HL-60 (cell line): Measurements from ENCODE around the gene KANK4.

Experiments used
- DNase-seq, 2 experiments: peaks; one replicate each; pipeline ENCODE4 v3.0.0-alpha.2; 2010 to 2020; ENCODE audit warnings: low read depth in 1 of 2, low spot score in 1 of 2
- H3K27ac ChIP-seq: fragments of 250-450 bp; sonication (Bioruptor Pico); replicated peaks from 2 replicates; pipeline ENCODE4 v1.5.1; 2020; ENCODE audit warnings: mild to moderate bottlenecking, moderate library complexity
- H3K27me3 ChIP-seq: fragments of 250-450 bp; sonication (Bioruptor Pico); 2 replicates; pipeline ENCODE4 v1.5.1; 2021; ENCODE audit warnings: mild to moderate bottlenecking, moderate library complexity; ENCODE audit not compliant: insufficient read depth, poor library complexity, severe bottlenecking
- H3K4me3 ChIP-seq: replicated peaks from 2 replicates; pipeline ENCODE4 v1.5.1; 2011; ENCODE audit warnings: mild to moderate bottlenecking, control low read depth, low read length; ENCODE audit not compliant: insufficient read depth
- GABPA ChIP-seq: IDR thresholded peaks from 2 replicates; pipeline ENCODE4 v1.6.1; 2012; ENCODE audit warnings: low read depth
- POLR2AphosphoS5 ChIP-seq: IDR thresholded peaks from 2 replicates; pipeline ENCODE4 v1.6.1; 2012; ENCODE audit warnings: low read depth
- SPI1 ChIP-seq: IDR thresholded peaks from 2 replicates; pipeline ENCODE4 v1.6.1; 2012; ENCODE audit warnings: low read depth, mild to moderate bottlenecking, borderline replicate concordance
- TF ChIP-seq, protein P1 (sequence below): IDR thresholded peaks from 2 replicates; pipeline ENCODE4 v1.6.1; 2012; ENCODE audit warnings: low read depth; ENCODE audit not compliant: insufficient replicate concordance
- TF ChIP-seq, protein P2 (sequence below): IDR thresholded peaks from one replicate; pipeline ENCODE4 v1.5.1; 2011; ENCODE audit warnings: low read length, control low read depth, inconsistent platforms; ENCODE audit not compliant: insufficient read depth

The KANK4 gene

DNA sequence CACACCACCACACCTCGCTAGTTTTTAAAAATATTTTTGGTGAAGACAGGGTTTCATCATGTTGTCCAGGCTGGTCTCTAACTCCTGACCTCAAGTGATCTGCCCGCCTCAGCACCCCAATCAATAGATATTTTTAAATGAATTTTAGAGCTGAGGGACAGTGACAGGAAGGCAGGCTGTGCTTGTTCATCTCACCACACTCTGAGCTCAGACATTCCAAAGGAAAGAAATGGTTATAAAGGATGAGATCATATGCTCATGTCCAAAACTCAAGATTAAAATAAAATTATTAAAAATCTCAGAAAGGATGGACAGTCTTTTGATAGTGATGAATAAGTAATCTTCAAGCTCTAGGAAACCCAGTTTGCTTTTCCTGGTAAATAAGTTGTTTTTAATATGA is 83.7 kb downstream of the KANK4 start:
- Histone ChIP-seq H3K27ac (no peak overlapping the region), H3K4me3 (no peak overlapping the region), H3K27me3 (no peaks in the 10 kb centered on the region)
- TF ChIP-seq GABPA: no peak
- TF ChIP-seq, protein P1, sequence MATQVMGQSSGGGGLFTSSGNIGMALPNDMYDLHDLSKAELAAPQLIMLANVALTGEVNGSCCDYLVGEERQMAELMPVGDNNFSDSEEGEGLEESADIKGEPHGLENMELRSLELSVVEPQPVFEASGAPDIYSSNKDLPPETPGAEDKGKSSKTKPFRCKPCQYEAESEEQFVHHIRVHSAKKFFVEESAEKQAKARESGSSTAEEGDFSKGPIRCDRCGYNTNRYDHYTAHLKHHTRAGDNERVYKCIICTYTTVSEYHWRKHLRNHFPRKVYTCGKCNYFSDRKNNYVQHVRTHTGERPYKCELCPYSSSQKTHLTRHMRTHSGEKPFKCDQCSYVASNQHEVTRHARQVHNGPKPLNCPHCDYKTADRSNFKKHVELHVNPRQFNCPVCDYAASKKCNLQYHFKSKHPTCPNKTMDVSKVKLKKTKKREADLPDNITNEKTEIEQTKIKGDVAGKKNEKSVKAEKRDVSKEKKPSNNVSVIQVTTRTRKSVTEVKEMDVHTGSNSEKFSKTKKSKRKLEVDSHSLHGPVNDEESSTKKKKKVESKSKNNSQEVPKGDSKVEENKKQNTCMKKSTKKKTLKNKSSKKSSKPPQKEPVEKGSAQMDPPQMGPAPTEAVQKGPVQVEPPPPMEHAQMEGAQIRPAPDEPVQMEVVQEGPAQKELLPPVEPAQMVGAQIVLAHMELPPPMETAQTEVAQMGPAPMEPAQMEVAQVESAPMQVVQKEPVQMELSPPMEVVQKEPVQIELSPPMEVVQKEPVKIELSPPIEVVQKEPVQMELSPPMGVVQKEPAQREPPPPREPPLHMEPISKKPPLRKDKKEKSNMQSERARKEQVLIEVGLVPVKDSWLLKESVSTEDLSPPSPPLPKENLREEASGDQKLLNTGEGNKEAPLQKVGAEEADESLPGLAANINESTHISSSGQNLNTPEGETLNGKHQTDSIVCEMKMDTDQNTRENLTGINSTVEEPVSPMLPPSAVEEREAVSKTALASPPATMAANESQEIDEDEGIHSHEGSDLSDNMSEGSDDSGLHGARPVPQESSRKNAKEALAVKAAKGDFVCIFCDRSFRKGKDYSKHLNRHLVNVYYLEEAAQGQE: no peak
- no peak for TF ChIP-seq POLR2AphosphoS5
- no peak for TF ChIP-seq SPI1
- TF ChIP-seq, protein P2, sequence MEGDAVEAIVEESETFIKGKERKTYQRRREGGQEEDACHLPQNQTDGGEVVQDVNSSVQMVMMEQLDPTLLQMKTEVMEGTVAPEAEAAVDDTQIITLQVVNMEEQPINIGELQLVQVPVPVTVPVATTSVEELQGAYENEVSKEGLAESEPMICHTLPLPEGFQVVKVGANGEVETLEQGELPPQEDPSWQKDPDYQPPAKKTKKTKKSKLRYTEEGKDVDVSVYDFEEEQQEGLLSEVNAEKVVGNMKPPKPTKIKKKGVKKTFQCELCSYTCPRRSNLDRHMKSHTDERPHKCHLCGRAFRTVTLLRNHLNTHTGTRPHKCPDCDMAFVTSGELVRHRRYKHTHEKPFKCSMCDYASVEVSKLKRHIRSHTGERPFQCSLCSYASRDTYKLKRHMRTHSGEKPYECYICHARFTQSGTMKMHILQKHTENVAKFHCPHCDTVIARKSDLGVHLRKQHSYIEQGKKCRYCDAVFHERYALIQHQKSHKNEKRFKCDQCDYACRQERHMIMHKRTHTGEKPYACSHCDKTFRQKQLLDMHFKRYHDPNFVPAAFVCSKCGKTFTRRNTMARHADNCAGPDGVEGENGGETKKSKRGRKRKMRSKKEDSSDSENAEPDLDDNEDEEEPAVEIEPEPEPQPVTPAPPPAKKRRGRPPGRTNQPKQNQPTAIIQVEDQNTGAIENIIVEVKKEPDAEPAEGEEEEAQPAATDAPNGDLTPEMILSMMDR: no peak
- DNase-seq: no peak

DNA sequence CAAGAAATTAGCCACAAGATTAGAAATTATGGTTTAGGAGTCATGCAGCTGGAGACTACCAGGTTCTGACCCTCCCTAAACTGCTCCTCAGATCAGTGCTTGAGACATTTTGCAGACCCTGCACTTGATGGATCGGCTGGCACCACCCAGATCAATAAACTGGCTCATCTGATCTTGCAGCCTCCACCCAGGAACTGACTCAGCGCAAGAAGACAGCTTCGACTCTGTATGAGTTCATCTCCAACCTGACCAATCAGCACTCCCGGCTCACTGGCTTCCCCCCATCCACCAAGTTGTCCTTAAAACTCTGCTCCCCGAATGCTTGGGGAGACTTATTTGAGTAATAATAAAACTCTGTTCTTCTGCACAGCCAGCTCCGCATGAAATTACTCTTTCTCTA is 84.5 kb downstream of the KANK4 start:
- DNase-seq: no peak

DNA sequence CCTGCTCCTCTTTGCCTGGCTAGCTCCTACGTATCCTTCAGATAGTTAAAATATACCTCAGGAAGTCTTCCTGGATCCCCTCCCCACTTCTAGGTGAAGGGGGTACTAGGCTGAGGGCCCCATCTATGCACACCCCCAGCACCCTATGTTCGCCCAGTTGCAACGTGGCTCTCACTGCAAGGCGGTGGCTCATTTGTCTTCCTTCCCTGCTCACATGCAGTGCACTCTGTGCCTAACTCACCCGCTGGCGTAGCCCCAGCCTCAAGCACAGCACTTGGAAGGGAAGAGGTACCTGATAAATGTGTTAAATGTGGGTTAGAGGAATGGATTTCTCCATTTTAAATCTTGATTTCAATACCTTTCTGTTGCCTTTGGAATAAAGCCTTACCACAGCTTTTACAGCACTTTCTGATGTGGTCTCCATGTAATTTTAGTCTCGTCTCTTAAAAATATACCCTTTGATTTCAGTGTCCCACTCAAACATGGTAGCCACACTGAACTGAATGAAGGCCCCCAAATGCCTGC is 85.2 kb downstream of the KANK4 start:
- no peak overlapping the region for H3K27ac ChIP-seq
- no peak for DNase-seq

More for the DNA sequence above, 84.5 kb downstream of the KANK4 start:
- Histone ChIP-seq H3K4me3 (no peak overlapping the region), H3K27me3 (no peaks in the 10 kb centered on the region), H3K27ac (no peak overlapping the region)
- TF ChIP-seq SPI1: no peak
- no peak for TF ChIP-seq GABPA
- TF ChIP-seq, protein P1: no peak
- TF ChIP-seq, protein P2: no peak
- TF ChIP-seq POLR2AphosphoS5: no peak

More for the DNA sequence above, 85.2 kb downstream of the KANK4 start:
- Histone ChIP-seq H3K27me3 (no peaks in the 10 kb centered on the region), H3K4me3 (no peak overlapping the region)
- TF ChIP-seq GABPA (no peak), POLR2AphosphoS5 (no peak), SPI1 (no peak)
- TF ChIP-seq, protein P1: no peak
- TF ChIP-seq, protein P2: no peak
